HG03196 (cell line): ENCODE measurements around the gene SLC19A2.
"Not testable (repeated sequence)": the region's sequence is repeated elsewhere in the genome, so short reads cannot be mapped to it uniquely, and the experiment has no call there.

Source experiments
- ATAC-seq: cut with Tn5 transposase; IDR thresholded peaks from one replicate; pipeline ENCODE4 v1.9.1; 2021; ENCODE audit not compliant: unreplicated experiment

Gene SLC19A2, protein sequence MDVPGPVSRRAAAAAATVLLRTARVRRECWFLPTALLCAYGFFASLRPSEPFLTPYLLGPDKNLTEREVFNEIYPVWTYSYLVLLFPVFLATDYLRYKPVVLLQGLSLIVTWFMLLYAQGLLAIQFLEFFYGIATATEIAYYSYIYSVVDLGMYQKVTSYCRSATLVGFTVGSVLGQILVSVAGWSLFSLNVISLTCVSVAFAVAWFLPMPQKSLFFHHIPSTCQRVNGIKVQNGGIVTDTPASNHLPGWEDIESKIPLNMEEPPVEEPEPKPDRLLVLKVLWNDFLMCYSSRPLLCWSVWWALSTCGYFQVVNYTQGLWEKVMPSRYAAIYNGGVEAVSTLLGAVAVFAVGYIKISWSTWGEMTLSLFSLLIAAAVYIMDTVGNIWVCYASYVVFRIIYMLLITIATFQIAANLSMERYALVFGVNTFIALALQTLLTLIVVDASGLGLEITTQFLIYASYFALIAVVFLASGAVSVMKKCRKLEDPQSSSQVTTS

DNA sequence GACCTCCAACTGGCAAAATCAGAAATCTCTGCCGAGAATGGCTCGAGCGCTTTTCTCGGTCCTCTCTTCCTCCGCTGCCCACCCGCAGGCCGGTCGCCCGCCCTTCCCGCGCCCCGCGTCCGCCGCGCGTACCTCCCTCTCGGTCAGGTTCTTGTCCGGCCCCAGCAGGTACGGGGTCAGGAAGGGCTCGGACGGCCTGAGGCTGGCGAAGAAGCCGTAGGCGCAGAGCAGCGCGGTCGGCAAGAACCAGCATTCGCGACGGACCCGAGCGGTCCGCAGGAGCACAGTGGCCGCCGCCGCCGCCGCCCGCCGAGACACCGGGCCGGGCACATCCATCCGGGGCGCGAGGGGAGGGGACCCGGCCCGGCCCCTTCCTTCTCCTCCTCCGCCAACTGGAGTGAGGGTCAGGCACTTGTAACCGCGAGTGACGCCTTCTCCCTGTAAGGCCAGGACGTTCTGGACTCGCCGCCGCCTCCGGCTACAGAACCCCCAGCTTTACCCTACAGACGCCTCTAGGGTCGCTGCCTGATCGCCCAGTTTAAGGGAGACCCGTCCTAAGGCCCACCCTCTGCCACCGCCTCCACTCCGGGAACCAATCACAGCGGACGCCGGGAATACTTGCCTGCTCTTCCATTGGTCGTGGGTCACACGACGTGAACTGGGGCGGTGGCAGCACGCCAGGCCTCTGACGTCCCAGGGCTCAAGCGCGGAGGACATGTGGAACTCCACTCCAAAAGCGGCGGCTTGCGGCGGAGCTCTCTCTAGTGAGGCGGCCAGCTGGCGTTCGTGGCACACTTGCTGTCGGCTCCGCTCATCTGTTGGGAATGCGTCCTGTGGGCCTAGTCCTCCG is at the start of gene SLC19A2:
SLC19A2 (minus strand) TSS at position 514 of the 850 bp plus-strand sequence; CDS start at position 336, 178 bp downstream.
- ATAC-seq, result peak; percentile 99

DNA sequence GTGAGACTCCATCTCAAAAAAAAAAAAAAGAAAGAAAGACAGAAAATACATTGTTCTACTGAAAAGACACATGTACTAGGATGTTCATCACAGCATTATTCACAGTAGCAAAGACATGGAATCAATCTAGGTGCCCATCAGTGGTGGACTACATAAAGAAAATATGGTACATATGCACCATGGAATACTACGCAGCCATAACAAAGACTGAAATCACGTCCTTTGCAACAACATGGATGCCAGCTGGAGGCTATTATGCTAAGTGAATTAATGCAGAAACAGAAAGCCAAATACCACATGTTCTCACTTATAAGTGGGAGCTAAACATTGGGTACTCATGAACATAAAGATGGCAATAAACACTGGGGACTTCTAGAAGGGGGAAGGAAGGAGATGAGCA is 48.9 kb upstream of the SLC19A2 start:
- no peak for ATAC-seq

DNA sequence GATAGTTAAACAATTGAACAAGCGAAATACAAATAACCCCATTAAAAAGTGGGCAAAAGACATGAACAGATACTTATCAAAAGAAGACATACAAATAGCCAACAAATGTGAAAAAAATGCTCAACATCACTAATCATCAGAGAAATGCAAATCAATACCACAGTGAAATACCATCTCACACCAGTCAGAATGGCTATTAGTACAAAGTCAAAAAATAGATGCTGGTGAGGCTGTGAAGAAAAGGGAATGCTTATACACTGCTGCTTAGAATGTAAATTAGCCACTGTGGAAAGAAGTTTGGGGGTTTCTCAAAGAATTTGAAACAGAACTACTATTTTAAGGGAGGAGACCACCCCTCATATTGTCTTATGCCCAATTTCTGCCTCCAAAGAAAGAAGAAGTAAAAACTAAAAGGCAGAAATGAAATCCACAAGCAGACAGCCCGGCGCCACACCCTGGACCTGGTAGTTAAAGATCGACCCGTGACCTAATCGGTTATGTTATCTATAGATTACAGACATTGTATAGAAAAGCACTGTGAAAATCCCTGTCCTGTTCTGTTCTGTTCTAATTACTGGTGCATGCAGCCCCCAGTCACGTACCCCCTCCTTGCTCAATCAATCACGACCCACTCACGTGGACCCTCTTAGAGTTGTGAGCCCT is 47.9 kb upstream of the SLC19A2 start:
- not testable (repeated sequence) for ATAC-seq

DNA sequence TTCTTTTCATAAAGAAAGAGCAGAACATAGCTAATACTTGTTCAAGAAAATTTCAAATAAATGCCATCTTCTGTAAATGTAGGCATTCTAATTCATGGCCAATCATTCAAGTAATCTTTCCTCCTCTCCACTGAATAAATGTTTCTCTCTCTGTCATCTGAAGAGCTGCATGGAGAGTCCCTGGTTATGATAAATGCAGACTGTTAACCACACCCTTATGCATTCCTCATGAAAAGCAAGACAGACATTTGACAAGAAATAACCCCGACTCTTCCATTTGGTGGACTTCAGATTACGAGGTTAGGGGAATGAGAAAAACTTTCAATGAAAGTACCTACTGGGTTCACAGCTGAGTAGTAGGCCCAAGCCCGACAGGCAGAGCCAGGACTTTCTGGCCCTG is 44.7 kb upstream of the SLC19A2 start:
- ATAC-seq, result no peak

DNA sequence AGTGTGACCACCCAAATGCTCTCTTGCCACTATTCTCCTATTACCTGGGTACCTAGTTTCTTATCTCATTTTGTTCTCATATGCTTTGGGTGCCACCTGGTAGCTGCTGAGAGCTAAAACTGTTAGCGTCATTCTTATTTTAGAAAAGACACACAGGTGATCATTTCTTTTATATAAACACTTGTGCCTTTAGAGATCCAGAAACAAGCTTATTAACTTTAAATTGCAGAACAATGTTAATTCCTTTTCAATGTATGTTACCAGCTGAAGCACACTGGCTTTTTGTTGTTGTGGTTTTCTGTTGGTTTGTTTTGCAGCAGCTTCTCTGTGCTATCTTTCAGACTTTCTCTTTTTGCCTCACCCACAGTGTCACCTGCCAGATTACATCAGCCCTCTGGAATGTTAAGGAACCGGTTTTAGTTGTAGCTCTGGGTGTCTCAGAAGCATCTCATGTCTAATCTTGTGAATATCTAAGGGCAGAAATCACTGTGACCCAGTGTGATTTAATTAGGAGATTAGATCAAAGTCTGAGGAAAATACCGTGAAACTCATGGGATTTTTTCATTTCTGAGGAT is 43.4 kb upstream of the SLC19A2 start:
- ATAC-seq, result no peak

DNA sequence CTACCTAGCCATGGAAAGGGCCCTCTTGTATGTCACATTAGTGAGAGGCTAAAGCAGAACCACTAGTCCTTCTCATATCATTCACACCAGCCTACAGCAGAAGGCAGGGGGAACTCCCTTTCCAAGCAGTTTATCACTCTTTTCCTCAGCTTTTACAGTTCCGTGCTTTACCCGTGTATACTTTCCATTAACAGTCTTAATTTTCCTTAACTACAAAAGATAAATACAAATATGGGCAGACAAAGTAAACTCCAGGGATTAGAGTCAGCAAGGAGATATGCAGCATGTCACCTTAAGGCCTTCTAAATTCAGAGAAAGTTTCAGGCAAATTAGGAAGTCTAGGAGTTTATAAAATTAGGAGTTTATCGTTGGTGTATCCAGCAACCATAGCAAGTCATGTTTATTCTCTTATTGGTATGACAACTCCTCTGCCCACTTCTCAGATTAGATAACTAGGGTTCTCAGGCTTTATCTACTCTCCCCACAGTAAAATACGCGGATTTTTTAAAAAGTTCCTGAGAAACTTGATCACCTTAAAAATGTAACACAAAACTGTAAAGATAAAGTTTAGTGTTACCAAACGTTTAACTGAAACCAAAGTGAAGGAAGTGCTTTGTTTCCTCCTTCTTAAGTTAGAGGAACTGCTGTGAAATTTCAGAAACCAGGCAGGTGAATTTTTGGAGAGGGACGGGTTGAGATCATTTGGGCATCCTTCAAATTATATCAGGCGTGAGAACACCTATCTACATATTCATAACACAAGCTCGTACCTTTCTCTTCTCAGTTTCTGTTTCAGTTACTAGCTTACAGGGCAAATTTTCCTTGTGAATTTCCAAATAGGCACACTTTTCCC is 42.7 kb upstream of the SLC19A2 start:
- ATAC-seq, result no peak

DNA sequence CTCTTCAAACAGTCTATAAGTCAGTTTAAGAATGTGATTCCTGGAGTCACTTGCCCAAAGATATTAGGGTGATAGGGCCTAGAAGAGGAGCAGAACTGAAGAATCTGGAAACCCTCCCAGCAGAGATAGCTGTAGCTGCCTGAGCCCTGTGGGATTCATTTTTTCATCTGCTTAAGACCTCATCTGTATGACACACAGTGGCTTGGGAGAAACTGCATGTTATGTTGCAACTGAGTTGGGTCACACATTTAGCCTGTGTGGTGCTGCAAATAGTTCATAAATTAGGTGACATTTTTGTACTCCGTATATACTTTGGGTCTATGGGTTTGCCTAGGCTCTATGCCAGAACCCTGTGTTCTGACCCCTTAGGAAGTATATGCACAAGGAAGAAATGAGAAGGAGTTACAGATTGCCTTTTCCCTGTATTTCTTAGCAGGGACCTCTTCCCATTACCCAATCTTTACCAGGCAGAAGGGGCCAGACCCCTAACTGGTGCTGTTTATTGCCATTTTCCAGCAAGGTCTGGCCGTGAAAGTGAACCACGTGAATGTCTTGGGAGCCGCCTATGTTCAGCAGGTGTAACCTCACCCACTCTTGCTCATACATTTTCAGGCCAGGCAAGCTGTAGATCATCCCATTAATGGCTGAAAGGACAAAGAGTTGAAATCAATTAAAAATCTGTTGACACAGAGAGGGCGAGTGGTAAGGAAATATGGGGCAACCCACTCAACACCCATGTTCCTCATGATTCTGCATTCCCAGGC is 41.9 kb upstream of the SLC19A2 start:
- ATAC-seq, result no peak

DNA sequence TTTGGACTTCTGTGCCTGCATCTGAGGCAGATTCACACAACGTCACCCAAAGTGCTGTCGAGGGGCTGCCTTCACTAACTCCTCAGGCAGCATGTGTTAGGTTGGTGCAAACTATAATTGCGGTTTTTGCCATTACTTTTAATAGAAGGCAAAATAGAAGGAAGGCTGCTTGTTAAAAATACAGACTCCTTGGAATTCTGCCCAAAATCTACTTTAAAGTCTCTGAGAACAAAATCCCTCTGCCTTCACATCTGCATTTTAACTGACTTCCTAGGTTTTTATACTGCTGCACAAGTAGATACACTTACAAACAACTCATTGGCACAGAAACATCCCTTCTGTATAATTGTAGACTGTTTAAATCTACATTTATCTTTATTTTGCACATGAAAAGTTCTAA is 41.3 kb upstream of the SLC19A2 start:
- no peak for ATAC-seq

DNA sequence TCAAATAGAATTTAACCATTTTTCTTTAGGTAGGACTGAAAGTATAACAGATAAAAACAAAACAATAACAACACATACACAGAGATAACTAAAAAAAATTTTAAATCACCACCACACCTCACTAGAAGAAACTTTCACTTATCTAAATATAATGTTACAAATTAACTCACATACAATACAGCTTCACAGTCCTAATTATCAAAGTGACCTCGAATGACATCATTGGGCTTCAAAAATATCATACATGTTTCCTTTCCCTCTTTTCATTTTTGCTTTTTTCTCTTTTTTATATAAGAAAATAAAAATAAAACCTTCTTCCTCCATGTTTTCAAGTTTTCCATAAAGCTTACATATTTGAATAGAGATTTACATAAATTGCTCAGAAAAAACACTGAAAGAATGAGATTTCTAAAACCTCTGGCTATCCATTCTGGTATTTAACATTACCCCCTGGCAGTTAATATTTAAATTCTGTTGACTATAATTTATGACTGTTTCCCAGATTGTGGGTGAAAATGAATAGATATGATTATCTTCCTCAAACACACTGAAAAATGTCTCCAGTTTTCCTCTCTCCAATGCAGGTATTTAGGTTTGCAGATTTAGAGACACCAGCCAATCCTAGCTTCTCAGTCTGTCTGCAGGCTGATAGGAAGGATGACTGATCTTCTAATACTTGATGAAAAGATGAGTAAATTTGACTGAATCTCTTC is 40.5 kb upstream of the SLC19A2 start:
- ATAC-seq, result no peak

DNA sequence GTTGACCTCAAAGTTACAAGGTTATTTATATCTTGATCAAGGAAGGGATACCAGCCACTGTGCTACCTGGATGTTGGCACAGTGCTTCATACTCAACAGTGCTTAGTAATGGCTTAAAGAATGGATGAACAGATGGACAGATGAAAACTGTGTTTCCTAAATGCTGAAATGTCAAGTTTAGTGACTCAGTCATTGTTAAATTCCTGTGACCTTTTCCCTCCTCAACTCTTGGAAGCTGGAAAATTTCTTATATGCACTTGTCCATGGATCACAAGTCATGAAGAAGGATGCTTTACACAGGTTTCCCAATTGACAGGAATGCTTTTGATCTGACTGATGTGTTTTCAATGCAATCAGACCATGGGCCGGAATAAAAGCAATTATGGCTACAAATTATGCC is 39.6 kb upstream of the SLC19A2 start:
- ATAC-seq, result no peak

DNA sequence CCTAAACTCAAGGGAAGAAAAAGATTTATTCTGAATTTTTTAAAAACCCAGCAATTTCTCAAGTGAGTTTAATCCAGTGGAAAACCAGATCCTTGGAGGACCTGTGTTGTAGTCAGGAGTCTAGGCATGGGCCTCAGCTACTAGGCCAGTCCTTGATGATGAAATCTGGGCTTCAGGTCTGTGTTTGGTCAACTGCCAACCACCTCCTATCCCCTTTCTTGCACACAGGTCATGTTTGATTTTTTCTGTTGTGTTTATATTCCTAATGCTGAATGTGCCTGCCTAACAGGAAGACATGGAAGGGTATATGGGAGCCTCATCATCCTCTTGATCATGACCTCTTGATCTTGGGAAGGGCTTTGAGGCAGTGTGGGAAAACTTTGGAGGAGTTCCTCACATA is 38.2 kb upstream of the SLC19A2 start:
- ATAC-seq, result no peak

DNA sequence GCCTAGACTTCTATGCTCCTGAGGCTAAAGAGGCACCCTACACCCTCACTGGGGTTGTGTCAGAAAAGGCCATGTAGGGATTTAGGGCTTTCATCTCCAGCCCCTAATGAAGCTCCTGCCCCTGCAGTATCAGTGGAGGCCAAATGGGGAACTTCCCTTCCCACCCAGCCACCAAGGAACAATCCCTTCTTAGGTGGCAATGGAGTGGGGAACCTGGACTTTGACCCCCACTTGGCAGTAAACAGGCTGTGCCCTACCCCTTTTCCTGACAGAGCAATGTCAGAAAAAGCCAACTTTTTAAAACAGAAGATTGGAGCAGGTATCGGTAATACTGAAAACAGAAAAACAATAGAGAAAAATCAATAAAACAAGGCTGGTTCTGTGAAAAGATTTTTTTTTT is 35.5 kb upstream of the SLC19A2 start:
- no peak for ATAC-seq

DNA sequence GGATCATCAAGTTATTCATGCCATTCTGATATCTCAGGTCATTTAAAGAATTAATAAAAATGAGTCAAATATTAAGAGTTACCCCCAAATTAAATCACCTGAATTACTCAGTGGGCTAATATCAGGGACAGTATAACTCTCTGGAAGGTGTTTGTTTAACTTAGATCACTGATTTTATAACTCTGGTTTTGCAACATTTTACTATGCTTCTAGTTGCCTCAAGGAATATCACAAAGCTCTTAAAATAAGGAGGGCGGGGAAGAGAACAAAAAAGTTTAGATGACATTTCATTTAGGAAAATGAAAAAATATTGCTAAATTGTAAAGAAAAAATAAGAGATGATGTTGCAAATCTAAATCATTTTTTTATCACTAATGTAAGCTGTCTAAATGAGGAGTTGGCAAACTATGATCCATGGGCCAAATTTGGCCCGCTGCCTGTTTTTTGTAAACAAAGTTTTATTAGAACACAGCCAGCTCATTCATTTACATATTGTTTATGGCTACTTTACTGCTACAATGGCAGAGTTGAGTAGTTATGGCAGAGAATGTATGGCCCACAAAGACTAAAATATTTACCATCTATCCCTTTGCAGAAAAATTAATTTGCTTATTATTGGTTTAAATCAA is 31.9 kb upstream of the SLC19A2 start:
- no peak for ATAC-seq

DNA sequence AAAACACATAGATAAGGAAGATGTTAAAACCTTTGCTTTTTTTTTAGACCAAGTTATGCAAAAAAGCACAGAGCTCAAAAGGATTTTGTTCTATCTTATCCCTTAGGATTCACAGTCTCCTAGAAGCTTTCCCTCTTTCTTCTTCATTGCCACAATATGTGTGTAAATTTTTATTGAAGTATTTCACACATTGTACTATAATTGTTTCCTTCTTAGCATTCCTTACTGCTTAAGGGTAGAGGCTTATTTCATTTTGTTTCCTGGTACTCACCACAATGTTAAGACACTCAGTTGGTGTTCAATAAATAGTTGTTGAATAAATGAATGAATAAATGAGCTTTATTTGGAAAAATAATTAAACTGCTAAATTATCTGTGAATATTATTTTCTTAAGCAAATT is 29.9 kb upstream of the SLC19A2 start:
- ATAC-seq, result no peak

DNA sequence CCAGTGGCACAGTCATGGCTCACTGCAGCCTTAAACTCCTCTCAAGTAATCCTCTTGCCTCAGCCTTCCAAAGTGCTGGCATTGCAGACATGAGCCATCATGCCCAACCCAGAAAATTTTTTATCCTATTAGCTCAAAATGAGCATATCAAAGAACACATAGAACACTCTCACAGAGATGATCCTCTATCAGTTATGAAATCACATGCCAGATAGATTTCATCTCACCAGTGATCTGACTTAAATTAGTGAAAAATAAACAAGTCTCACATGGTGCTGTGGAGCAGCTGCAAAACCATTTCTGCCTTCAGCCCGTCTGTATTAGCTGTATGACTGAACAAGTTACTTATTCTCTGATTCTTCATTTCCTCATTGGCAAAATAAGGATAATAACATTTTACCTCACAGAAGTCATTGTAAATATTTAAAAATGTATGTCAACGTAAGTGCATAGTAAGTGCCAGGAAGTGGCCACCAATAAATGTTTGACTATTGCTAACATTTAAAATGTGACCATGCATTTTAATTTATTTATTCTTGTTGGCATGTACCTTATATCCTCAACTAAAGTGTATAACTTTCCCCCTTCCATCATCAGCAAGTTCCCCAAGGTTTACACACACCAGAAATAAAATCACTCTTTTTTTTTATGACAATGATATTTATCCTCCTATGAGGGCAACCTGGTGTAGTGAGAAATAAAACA is 29.0 kb upstream of the SLC19A2 start:
- ATAC-seq, result no peak

DNA sequence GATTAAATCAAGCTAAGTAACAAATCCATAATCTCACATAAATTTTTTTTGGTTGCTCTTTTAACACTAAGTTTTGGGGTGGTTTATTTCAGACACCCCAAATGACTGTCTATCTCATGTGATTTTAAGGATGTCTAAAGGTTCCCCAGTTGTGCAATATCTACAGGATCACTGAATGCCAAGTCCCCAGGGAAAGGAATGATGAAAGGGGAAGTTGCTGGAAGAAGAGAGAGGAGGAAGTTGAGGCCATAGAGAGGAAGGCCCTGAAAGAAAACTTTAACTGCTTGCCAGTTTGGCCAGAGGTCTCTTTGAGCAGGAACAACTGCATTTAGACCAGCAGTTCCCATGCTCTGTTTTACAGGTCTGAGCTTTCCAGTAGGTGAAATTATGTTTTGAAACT is 27.5 kb upstream of the SLC19A2 start:
- ATAC-seq, result no peak

DNA sequence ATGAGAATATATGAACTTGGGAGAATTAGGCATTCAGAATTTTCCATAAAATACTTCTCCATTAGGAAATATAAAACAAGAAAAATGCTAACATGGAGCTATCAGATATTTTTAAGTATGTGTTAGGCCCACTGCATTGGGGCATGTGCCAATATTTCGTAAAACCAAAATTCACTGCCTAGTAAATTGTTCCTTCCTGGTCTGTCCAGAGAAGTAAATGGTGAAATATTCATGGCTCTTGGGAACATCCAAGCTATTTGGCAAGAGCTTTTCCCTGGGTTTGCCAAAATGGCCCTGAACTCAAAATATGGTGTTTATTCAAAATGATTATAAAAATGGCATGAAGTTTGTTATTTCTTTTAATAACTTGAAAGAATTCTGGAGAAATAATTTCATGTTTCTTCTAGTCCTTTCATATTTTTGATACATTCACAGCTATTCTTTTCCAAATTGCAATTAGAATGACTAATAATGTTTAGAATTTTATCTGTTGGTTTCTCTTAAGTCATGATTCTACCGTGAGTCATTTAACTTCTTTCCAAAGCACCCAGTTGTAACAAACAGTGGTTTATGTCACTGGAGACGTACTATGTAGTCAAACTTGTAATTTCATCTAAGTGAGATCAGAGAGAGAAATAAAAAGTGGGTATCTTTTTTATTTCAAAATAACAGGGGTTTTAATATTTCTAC is 25.7 kb upstream of the SLC19A2 start:
- ATAC-seq, result no peak
